Smooth muscle cell (in vitro differentiated cells): ENCODE results near the gene ARHGEF28. TPM values are rescaled to one million over a fixed set of nuclear protein-coding genes. Genes with fewer than 3 reads are reported as not detected.

Experiments used
- DNase-seq: peaks from one replicate; lab custom pipeline; 2025; ENCODE audit not compliant: unreplicated experiment; lab: John Stamatoyannopoulos, UW
- H2AFZ ChIP-seq: fragments of 200-600 bp; sonication (generic); 2 replicates; pipeline ENCODE4 v1.6.0; 2016; ENCODE audit warnings: antibody characterized with exemption, low read depth, mild to moderate bottlenecking
- H3F3A ChIP-seq: fragments of 200-600 bp; sonication (generic); 2 replicates; pipeline ENCODE4 v1.6.0; 2017; ENCODE audit warnings: antibody characterized with exemption, low read depth
- H3K27ac ChIP-seq: fragments of 200-600 bp; sonication (generic); 2 replicates; pipeline ENCODE4 v1.5.1; 2016; ENCODE audit warnings: low read depth, mild to moderate bottlenecking
- H3K27me3 ChIP-seq: fragments of 200-600 bp; sonication (generic); 2 replicates; pipeline ENCODE4 v1.6.1; 2016; ENCODE audit warnings: low read depth, mild to moderate bottlenecking
- H3K36me3 ChIP-seq: fragments of 200-600 bp; sonication (generic); 2 replicates; pipeline ENCODE4 v1.5.1; 2016; ENCODE audit warnings: low read depth
- H3K4me1 ChIP-seq: fragments of 200-600 bp; sonication (generic); 2 replicates; pipeline ENCODE4 v1.5.1; 2016; ENCODE audit warnings: low read depth
- H3K4me2 ChIP-seq: fragments of 200-600 bp; sonication (generic); 2 replicates; pipeline ENCODE4 v1.6.0; 2016; ENCODE audit warnings: mild to moderate bottlenecking
- H3K4me3 ChIP-seq: fragments of 200-600 bp; sonication (generic); 2 replicates; pipeline ENCODE4 v1.5.1; 2016; ENCODE audit warnings: mild to moderate bottlenecking
- H3K79me2 ChIP-seq: fragments of 200-600 bp; sonication (generic); 2 replicates; pipeline ENCODE4 v1.6.0; 2016; ENCODE audit warnings: low read depth, mild to moderate bottlenecking
- H3K9ac ChIP-seq: fragments of 200-600 bp; sonication (generic); 2 replicates; pipeline ENCODE4 v1.6.0; 2016; ENCODE audit warnings: low read depth
- H3K9me3 ChIP-seq: fragments of 200-600 bp; sonication (generic); replicated peaks from 2 replicates; pipeline ENCODE4 v1.5.1; 2016; ENCODE audit warnings: low read depth
- H4K20me1 ChIP-seq: fragments of 200-600 bp; sonication (generic); 2 replicates; pipeline ENCODE4 v1.6.0; 2016; ENCODE audit warnings: low read depth
- CTCF ChIP-seq: fragments of 200-600 bp; sonication (generic); IDR thresholded peaks from 2 replicates; pipeline ENCODE4 v1.5.1; 2017; ENCODE audit warnings: borderline replicate concordance, mild to moderate bottlenecking, antibody characterized with exemption; ENCODE audit not compliant: insufficient read depth, poor library complexity, severe bottlenecking
- WGBS: methylation state at CpG from one replicate; pipeline ENCODE4 v1.1.7; 2016; ENCODE audit warnings: low lambda C conversion rate; 5-methylcytosine and 5-hydroxymethylcytosine counted together
- polyA plus RNA-seq: library from polyadenylated mRNA; unstranded; fragments of >200 nt; fragmentation: Nextera tagmentation; extraction: Ambion mirVana; gene quantifications from 2 replicates; pipeline ENCODE4 v1.2.1, GENCODE V29; 2016
- total RNA-seq: library from RNA; depleted of rRNA; stranded (reverse); fragments of >200 nt; gene quantifications from 2 replicates; pipeline ENCODE4 v1.2.3, GENCODE V29; 2014

Gene ARHGEF28
- total and polyA plus RNA-seq, 2 experiments from 2014 or later = 0.19 to 0.90 TPM

GRCh38 chr5:73950441-73950873 is 324.5 kb downstream of the ARHGEF28 start:
- H3K4me2 ChIP-seq = peak overlapping the region; percentile 32
- WGBS = 34% methylated on average over 3 of the region's 3 CpGs

GRCh38 chr5:73950912-73951430 is 325.0 kb downstream of the ARHGEF28 start:
- no peak for TF ChIP-seq CTCF
- H3F3A ChIP-seq = no peaks in the 10 kb centered on the region
- no peak overlapping the region for H3K27ac ChIP-seq
- 98% methylated on average over 3 of the region's 3 CpGs for WGBS
- H2AFZ ChIP-seq = no peak overlapping the region
- H3K27me3 ChIP-seq = no peaks in the 10 kb centered on the region
- no peak for DNase-seq
- no peaks in the 10 kb centered on the region for H4K20me1 ChIP-seq
- no peaks in the 10 kb centered on the region for H3K79me2 ChIP-seq
- H3K4me1 ChIP-seq = peaks cover 18% of the 10 kb centered on the region
- H3K4me2 ChIP-seq = no peak overlapping the region
- no peaks in the 10 kb centered on the region for H3K36me3 ChIP-seq
- H3K9ac ChIP-seq = no peak overlapping the region
- no peaks in the 10 kb centered on the region for H3K9me3 ChIP-seq
- no peak overlapping the region for H3K4me3 ChIP-seq

More at GRCh38 chr5:73950441-73950873, 324.5 kb downstream of the ARHGEF28 start:
- Histone ChIP-seq H3K4me3 (no peak overlapping the region), H2AFZ (no peak overlapping the region), H3K27ac (no peak overlapping the region), H3K4me1 (peaks cover 18% of the 10 kb centered on the region), H3K36me3 (no peaks in the 10 kb centered on the region), H4K20me1 (no peaks in the 10 kb centered on the region), H3K79me2 (no peaks in the 10 kb centered on the region), H3F3A (no peaks in the 10 kb centered on the region), H3K9me3 (no peaks in the 10 kb centered on the region), H3K27me3 (no peaks in the 10 kb centered on the region), H3K9ac (no peak overlapping the region)
- no peak for TF ChIP-seq CTCF
- no peak for DNase-seq

GRCh38 chr5:73952872-73953271 is 326.9 kb downstream of the ARHGEF28 start:
- Histone ChIP-seq H2AFZ (no peak overlapping the region), H3K9ac (no peak overlapping the region), H3F3A (no peaks in the 10 kb centered on the region), H3K27me3 (no peaks in the 10 kb centered on the region), H3K36me3 (no peaks in the 10 kb centered on the region), H3K4me2 (no peak overlapping the region), H3K4me3 (no peak overlapping the region), H3K27ac (no peak overlapping the region), H3K4me1 (peaks cover 14% of the 10 kb centered on the region), H3K79me2 (no peaks in the 10 kb centered on the region), H3K9me3 (no peaks in the 10 kb centered on the region), H4K20me1 (no peaks in the 10 kb centered on the region)
- whole genome bisulfite sequencing = 86% methylated on average over 3 of the region's 3 CpGs
- DNase-seq = no peak
- TF ChIP-seq CTCF = no peak

- no peak overlapping the region for H3K4me3 ChIP-seq
- no peaks in the 10 kb centered on the region for H3F3A ChIP-seq
- no peaks in the 10 kb centered on the region for H4K20me1 ChIP-seq
- DNase-seq = no peak
- no peaks in the 10 kb centered on the region for H3K79me2 ChIP-seq
- no peak overlapping the region for H3K9ac ChIP-seq
- TF ChIP-seq CTCF = no peak
- H3K27ac ChIP-seq = no peak overlapping the region
- WGBS = 92% methylated on average over 2 of the region's 2 CpGs
- H3K9me3 ChIP-seq = no peaks in the 10 kb centered on the region
- H3K27me3 ChIP-seq = no peaks in the 10 kb centered on the region
- H3K4me2 ChIP-seq = no peak overlapping the region
- H3K4me1 ChIP-seq = peaks cover under 1% of the 10 kb centered on the region
- H3K36me3 ChIP-seq = no peaks in the 10 kb centered on the region
- H2AFZ ChIP-seq = no peak overlapping the region
Observed at GRCh38 chr5:73954381-73954780, 328.4 kb downstream of the ARHGEF28 start.
